ENCODE results near the gene AOPEP.

DNA sequence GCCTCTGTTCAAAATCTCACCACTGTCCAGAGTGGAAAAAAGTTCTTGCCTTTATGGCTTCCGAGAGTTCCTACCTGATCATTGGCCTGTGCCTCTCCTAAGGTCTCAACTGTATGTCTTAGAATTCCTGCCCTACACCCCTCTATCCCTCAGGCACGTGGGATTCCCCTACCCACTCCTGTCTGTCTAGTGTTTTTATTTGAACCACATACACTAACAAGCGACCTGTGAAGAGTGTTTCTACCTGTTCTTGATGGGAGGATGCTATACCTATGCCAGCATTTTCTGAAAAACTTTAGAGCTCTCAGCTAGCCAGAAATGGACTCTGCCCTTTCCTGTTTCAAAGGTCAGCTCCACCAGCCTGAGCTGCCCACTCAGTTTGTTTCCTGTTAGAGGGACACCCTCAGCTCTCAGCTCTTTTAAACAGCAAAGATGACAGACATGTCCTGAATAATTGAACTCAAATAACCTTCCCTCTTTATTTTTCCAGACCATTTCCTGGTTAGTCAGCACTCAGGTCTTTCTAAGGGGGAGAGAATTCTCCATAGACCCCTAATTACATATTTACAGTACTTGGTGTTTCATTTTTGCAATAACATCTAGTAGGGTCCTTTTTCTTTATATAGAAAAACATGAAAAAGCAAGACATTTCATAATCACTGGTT is 214.8 kb downstream of the AOPEP start:
- TF ChIP-seq MAX (IDR thresholded peaks at IDR 0.05), result no peak
- TF ChIP-seq ZNF302 (CRISPR knock-in tag; IDR thresholded peaks at IDR 0.05), result 0 out of 2 replicates have a peak, but pooled peaks have one; percentile 50
- TF ChIP-seq RAD21 (conservative IDR thresholded peaks at IDR 0.05 in 1 of 2, IDR thresholded peaks at IDR 0.05 in 1 of 2), result peak; percentile 25 to 51; a peak in 4 of 5 replicates
- TF ChIP-seq, protein P1, sequence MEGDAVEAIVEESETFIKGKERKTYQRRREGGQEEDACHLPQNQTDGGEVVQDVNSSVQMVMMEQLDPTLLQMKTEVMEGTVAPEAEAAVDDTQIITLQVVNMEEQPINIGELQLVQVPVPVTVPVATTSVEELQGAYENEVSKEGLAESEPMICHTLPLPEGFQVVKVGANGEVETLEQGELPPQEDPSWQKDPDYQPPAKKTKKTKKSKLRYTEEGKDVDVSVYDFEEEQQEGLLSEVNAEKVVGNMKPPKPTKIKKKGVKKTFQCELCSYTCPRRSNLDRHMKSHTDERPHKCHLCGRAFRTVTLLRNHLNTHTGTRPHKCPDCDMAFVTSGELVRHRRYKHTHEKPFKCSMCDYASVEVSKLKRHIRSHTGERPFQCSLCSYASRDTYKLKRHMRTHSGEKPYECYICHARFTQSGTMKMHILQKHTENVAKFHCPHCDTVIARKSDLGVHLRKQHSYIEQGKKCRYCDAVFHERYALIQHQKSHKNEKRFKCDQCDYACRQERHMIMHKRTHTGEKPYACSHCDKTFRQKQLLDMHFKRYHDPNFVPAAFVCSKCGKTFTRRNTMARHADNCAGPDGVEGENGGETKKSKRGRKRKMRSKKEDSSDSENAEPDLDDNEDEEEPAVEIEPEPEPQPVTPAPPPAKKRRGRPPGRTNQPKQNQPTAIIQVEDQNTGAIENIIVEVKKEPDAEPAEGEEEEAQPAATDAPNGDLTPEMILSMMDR (IDR thresholded peaks at IDR 0.05), result no peak
- no peak for TF ChIP-seq POLR2A (IDR thresholded peaks at IDR 0.05; ENCODE audit: low read length)
- 0 out of 3 replicates have a peak, but pooled peaks have one; percentile 32 for TF ChIP-seq BCL3 (IDR thresholded peaks at IDR 0.05)
- peak; percentile 57 to 70; a peak in 1 of 5 replicates for TF ChIP-seq JUN (IDR thresholded peaks at IDR 0.05)
- no peak for TF ChIP-seq MAZ (IDR thresholded peaks at IDR 0.05; ENCODE audit: borderline replicate concordance, low read depth, low read length)
- peak; percentile 74 for TF ChIP-seq JUNB (IDR thresholded peaks at IDR 0.05)
- TF ChIP-seq CHD4 (IDR thresholded peaks at IDR 0.05; ENCODE audit: borderline replicate concordance), result no peak
